Peyer's patch (tissue), 4 donors: Measurements from ENCODE around the gene MMP17.

Experiments
- POLR2A ChIP-seq, 2 donors: fragments of 450-650 bp; IDR thresholded peaks; one replicate each; pipeline ENCODE4 v1.5.1; 2017; ENCODE audit warnings: antibody characterized with exemption in 2 of 2, mild to moderate bottlenecking in 2 of 2, moderate library complexity in 2 of 2
- TF ChIP-seq, protein P1 (sequence below), 6 experiments: fragments of 450-650 bp in 4 of 6; fragments of 200-600 bp in 2 of 6; sonication (generic) in 1 of 6; IDR thresholded peaks; one replicate each; pipeline ENCODE4 v1.5.1; 2017 to 2019; ENCODE audit warnings: antibody characterized with exemption in 6 of 6, mild to moderate bottlenecking in 3 of 6, moderate library complexity in 1 of 6

DNA sequence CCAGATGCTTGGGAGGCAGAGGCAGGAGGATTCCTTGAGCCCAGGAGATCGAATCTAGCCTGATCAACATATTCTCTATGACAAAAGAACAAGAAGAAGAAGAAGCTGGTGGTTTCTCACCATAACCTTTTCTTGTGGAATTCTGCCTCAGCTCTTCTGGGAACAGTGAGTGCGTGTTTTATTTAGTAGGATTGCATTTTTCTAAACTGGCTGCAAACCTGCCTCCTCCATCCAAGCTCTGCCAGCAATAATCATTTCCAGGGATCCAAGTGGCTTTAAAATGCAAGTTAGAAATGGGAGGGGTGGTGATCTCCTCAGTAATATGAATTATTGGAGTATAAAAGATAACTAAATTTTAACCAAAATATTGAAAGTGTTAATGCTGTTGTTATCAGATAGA, 46.1 kb upstream of the MMP17 start:
- TF ChIP-seq, protein P1, sequence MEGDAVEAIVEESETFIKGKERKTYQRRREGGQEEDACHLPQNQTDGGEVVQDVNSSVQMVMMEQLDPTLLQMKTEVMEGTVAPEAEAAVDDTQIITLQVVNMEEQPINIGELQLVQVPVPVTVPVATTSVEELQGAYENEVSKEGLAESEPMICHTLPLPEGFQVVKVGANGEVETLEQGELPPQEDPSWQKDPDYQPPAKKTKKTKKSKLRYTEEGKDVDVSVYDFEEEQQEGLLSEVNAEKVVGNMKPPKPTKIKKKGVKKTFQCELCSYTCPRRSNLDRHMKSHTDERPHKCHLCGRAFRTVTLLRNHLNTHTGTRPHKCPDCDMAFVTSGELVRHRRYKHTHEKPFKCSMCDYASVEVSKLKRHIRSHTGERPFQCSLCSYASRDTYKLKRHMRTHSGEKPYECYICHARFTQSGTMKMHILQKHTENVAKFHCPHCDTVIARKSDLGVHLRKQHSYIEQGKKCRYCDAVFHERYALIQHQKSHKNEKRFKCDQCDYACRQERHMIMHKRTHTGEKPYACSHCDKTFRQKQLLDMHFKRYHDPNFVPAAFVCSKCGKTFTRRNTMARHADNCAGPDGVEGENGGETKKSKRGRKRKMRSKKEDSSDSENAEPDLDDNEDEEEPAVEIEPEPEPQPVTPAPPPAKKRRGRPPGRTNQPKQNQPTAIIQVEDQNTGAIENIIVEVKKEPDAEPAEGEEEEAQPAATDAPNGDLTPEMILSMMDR (IDR thresholded peaks at IDR 0.05), result no peak
- TF ChIP-seq POLR2A (IDR thresholded peaks at IDR 0.05), result no peak
